GM21526 (cell line): ENCODE data around the gene IGHMBP2.
"Not testable (repeated sequence)": the region's sequence is repeated elsewhere in the genome, so short reads cannot be mapped to it uniquely, and the experiment has no call there.

Experiments used
- ATAC-seq: cut with Tn5 transposase; IDR thresholded peaks from one replicate; pipeline ENCODE4 v1.9.1; 2021; ENCODE audit warnings: moderate library complexity; ENCODE audit not compliant: unreplicated experiment, low FRiP score

Gene IGHMBP2

DNA sequence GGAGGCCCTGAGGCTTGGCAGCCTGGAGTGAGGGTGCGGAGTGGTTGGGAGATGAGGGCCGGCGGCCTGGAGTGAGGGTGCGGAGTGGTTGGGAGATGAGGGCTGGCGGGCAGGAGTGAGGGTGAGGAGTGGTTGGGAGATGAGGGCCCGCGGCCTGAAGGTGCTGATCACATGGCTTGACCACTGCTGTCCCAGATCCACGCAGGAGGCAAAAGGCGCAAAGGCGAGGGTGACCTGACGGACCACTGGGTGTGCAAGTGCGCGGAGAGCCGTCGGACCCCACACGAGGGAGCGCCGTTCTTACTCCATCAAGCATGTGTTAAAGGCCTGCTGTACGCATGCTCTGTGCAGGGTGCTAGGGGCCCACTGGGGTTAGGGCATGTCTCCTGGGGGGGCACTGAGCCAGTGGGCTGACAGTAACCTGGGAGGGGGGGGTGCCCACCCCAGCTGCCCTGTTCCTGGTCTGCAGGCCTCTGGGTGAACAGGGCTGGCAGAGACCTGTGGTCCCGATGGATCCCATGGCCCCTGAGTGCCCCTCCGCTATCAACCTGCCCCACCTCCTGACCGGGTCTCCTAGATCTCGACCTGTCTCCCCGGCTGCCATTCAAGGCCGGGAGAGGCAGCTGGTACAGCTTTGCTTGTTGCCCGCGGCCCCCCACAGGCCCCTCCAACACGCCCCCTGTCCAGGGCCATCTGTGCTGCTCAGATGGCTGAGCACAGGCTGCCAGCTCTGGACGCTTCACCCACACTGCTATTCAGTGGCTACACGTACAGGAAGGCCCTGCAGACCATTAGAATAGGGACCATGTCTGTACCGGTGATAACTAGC lies 56.0 kb downstream of the IGHMBP2 start:
- no peak for ATAC-seq

- no peak for ATAC-seq
Measured at GRCh38 chr11:68960294-68961071, 56.8 kb downstream of the IGHMBP2 start.

DNA sequence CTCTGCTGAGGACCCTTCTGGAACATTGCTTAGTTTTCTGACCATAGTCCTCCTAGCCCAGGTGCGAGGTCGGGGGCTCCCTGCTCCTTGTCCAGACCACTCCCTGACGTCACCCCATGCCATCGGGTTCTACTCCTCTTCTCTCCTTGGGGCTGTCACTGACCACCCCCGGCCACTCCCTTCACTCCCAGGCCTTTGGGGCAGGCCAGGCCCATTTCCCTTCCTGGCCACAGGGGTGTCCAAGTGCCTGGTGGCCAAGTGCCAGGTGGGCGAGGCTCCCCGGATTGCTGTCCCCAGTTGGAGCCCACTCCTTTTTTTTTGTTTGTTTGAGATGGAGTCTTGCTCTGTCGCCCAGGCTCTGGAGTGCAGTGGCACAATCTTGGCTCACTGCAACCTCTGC lies 57.6 kb downstream of the IGHMBP2 start:
- ATAC-seq, result no peak

- ATAC-seq, result no peak
Measured at GRCh38 chr11:68962527-68963250, 59.0 kb downstream of the IGHMBP2 start.

DNA sequence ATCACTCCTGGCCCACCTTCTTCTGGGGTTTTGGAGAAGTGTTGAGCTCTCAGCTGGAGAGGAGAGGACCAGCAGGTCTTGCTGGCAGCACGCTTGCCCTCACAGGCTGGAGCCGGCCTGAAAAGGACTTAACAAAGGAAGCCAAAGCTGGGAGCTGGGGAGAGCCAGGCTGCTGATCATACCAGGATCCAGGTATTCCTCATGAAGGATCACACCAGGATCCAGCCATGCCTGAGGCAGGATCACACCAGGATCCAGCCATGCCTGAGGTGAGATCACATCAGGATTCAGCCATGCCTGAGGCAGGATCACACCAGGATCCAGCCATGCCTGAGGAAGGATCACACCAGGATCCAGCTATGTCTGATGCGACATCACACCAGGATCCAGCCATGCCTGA lies 60.1 kb downstream of the IGHMBP2 start:
- no peak for ATAC-seq

DNA sequence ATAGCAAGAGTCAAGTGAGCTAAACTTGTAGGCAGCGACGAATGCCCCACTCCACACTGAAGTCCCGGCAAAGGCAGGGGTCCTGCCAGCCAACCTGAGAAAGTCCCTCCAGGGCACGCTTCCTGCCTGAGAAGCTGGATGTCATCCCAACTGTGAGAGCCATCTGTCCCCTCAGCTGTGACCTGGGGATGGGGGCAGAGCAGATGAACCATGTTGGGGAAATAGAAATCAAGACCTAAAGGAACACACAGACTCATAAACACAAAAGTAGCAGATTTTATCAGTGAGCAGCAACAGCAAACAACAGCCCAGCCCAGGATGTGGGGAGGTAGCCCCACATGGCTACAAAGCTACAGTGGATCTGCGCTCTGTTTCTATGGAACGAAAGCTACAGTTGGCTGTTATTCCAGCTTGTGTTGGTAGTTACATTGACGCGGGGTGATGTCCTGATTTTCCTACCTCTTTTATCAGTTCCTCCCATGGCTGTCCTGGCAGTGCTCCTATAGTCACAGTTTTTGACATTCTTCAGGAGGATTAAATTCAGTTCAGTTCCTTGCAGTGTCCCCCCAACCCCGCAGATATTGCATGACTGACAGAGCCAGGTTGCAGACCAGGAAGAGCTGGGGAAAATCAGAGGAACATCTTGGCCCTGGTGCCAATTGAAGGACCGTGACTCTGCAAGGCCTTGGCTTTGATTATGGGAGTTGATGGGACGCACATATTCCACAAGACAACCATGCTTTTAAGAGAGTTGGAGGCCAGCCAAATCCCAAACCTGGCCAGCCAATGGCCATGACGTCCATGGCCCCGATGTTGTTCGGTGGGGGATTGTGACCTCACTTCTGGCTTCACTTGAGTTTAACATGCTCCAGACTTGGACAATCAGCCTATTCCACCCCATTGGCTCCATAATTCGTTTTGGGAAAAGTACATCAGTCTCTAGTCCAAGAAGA lies 62.5 kb downstream of the IGHMBP2 start:
- ATAC-seq, result no peak

GRCh38 chr11:68966894-68967780 lies 63.4 kb downstream of the IGHMBP2 start:
- ATAC-seq, result no peak

- ATAC-seq, result no peak
Measured at GRCh38 chr11:68968306-68969250, 64.9 kb downstream of the IGHMBP2 start.

DNA sequence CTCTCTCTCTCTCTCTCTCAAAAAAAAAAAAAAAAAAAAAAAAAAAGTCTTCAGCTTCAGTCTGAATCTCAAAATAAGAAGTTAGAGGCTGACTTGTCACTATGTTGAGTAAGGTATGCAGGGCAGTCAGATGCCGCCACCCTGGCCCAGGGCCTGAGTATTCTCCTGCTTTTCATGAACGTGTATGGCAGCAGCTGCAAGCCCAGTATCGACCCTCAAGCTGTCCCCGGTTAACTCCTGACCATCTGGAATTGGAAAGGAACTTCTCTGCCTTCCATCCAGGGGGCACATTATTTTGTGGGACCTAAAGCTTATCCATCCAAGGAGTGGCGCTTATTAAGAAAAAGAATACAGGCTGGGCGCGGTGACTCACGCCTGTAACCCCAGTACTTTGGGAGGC lies 65.7 kb downstream of the IGHMBP2 start:
- no peak for ATAC-seq

- ATAC-seq, result no peak
Measured at GRCh38 chr11:68970921-68971636, 67.4 kb downstream of the IGHMBP2 start.

DNA sequence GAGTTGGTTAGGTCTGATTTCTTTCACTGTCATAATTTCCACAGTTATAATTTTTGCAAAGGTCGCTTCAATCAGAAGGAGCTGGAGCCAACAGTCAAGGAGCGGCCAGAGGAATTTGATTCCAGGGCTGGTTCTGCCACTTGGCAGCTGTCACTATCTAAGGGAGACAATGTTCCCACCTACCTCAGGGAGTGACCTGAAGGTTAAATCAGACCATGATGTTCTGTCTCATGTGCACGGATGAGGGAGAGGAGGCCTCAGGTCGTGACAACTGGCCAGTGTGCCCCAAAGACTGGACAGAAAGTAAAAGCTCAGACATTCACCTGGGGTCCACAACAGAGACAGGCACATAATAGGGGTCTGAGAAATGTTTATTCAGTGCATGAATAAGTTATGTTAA lies 69.5 kb downstream of the IGHMBP2 start:
- no peak for ATAC-seq

DNA sequence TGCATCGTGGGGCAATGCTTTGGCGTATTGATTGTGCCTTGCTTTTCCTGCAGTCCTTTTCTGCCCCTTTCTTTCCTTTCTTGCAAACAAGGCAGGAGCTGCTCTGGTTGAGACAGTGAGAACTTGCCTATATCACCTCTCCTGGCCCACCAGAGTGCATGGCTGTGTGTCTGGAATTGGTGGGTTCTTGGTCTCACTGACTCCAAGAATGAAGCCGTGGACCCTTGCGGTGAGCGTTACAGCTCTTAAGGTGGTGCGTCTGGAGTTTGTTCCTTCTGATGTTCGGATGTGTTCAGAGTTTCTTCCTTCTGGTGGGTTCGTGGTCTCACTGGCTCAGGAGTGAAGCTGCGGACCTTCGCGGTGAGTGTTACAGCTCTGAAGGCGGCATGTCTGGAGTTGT lies 70.0 kb downstream of the IGHMBP2 start:
- not testable (repeated sequence) for ATAC-seq

GRCh38 chr11:68974421-68975194 lies 70.9 kb downstream of the IGHMBP2 start:
- no peak for ATAC-seq

- ATAC-seq, result no peak
Measured at GRCh38 chr11:68976095-68976494, 72.4 kb downstream of the IGHMBP2 start.

DNA sequence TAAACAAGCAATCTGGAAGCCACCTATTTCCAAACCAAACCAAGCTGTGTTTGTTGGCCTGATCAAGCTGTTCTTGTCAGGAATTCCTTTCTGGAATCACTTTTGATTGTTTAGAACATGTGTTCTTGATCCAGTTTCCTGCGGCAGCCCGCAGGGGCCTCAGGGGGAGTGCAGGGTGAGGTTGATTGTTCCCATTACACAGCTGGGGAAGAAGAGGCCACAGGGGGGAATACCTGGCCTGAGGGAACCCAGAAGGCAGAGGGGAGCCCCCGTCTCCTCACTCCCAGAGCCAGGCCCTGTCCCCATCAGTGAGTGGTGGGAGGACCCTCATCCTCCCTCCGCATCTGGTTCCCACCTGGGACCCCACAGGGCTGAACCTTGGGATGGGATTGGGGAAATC lies 72.9 kb downstream of the IGHMBP2 start:
- ATAC-seq, result no peak

DNA sequence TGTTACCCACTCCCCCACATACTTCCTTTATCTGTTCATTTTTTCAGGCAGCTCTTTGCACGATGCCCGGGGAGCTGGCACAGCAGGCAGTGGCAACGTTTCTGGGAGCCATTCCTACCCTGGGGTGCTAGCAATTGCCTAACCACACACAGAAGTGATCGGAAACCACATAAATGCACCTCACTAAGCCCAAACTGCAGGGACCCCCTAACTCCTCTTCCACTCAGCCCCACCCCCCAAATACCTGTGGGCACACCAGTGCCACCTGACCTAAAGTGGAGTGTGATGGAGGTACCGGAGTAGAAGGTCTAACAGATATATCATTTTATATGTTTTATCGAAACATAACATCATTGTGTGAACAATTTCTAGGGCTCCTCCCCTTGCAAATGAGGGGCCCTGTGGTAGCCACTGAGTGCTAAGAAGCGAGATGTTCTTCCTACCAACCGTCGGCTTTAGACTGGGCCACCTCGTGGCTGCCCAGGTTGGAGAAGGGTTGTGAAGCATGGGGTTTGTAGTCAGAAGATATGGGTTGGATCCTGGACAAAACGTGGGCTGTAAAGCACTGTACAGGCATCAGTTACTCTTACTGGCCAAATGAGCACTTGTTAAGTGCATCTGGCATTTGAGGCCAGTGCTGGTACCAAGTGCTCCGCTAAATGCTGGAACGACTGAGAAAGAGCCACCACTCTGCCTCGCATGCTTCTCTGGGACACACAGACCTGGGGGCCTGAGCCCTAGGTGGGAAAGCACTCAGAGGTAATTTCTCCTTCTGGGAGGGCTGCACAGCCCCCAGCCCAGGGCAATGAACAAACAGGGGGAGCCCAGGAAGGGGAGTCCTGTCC lies 74.3 kb downstream of the IGHMBP2 start:
- no peak for ATAC-seq
